Measurements from ENCODE around the gene RALB. TPM values are rescaled to one million over a fixed set of nuclear protein-coding genes. Genes with fewer than 3 reads are reported as not detected.
A peak's percentile ranks its signal among the peaks of the same experiment; 100 is the strongest.

The RALB gene
- total and polyA plus RNA-seq, 2 donors (not counting 1 experiment from before 2014, with no cell fraction given): 58.3 to 73.9 TPM

- H3K27me3 ChIP-seq (ENCODE audit: control insufficient read depth, insufficient read depth, low read length): no peaks in the 10 kb centered on the region
- no peak overlapping the region for H3K4me3 ChIP-seq (replicated peaks in 1 of 4; ENCODE audit: control extremely low read depth in 1 of 4, insufficient read depth in 1 of 4, low read depth in 3 of 4, low read length in 4 of 4)
- H4K20me1 ChIP-seq (ENCODE audit: control insufficient read depth, extremely low read depth, insufficient read depth, low read length): no peaks in the 10 kb centered on the region
- H3K36me3 ChIP-seq (ENCODE audit: control insufficient read depth, insufficient read depth, low read length): peaks cover 14% of the 10 kb centered on the region
- H3K27ac ChIP-seq (ENCODE audit: insufficient read depth, low read length): no peak overlapping the region
- no peak overlapping the region for H3K9ac ChIP-seq (ENCODE audit: insufficient read depth, low read length)
- DNase-seq (ENCODE audit: low read depth in 2 of 2): peak in 1 of 2 donors; percentile 51
- H2AFZ ChIP-seq (ENCODE audit: low read length): no peak overlapping the region
- no peak for TF ChIP-seq CTCF (conservative IDR thresholded peaks at IDR 0.05 in 1 of 2, IDR thresholded peaks at IDR 0.05 in 1 of 2; ENCODE audit: low read depth in 1 of 2, low read length in 2 of 2)
- no peak for TF ChIP-seq EZH2 (IDR thresholded peaks at IDR 0.05; ENCODE audit: low read length, missing control alignments)
- H3K9me3 ChIP-seq (ENCODE audit: control insufficient read depth, insufficient read depth, low read depth, low read length): no peaks in the 10 kb centered on the region
- H3K4me1 ChIP-seq (ENCODE audit: control insufficient read depth, extremely low read depth, insufficient read depth, low read length): peaks cover 2% of the 10 kb centered on the region
- H3K4me2 ChIP-seq (ENCODE audit: extremely low read depth, insufficient read depth, low read length): no peak overlapping the region
- H3K79me2 ChIP-seq (ENCODE audit: control insufficient read depth, insufficient read depth, low read length): no peaks in the 10 kb centered on the region
Observed at GRCh38 chr2:120299561-120299960, 46.9 kb downstream of the RALB start.

- Histone ChIP-seq H4K20me1 (ENCODE audit: control insufficient read depth, extremely low read depth, insufficient read depth, low read length) (no peaks in the 10 kb centered on the region), H3K4me2 (ENCODE audit: extremely low read depth, insufficient read depth, low read length) (no peak overlapping the region), H3K9me3 (ENCODE audit: control insufficient read depth, insufficient read depth, low read depth, low read length) (no peaks in the 10 kb centered on the region), H3K9ac (ENCODE audit: insufficient read depth, low read length) (no peak overlapping the region), H3K27me3 (ENCODE audit: control insufficient read depth, insufficient read depth, low read length) (no peaks in the 10 kb centered on the region), H3K4me3 (replicated peaks in 1 of 4; ENCODE audit: control extremely low read depth in 1 of 4, insufficient read depth in 1 of 4, low read depth in 3 of 4, low read length in 4 of 4) (no peak overlapping the region), H3K4me1 (ENCODE audit: control insufficient read depth, extremely low read depth, insufficient read depth, low read length) (peaks cover 2% of the 10 kb centered on the region), H2AFZ (ENCODE audit: low read length) (no peak overlapping the region), H3K79me2 (ENCODE audit: control insufficient read depth, insufficient read depth, low read length) (no peaks in the 10 kb centered on the region), H3K36me3 (ENCODE audit: control insufficient read depth, insufficient read depth, low read length) (peaks cover 14% of the 10 kb centered on the region), H3K27ac (ENCODE audit: insufficient read depth, low read length) (no peak overlapping the region)
- TF ChIP-seq CTCF (conservative IDR thresholded peaks at IDR 0.05 in 1 of 2, IDR thresholded peaks at IDR 0.05 in 1 of 2; ENCODE audit: low read depth in 1 of 2, low read length in 2 of 2): no peak
- no peak for DNase-seq (ENCODE audit: low read depth in 2 of 2)
Observed at GRCh38 chr2:120300385-120300784, 47.7 kb downstream of the RALB start.

GRCh38 chr2:120301284-120301683, 48.6 kb downstream of the RALB start:
- no peak for TF ChIP-seq EZH2 (IDR thresholded peaks at IDR 0.05; ENCODE audit: low read length, missing control alignments)
- Histone ChIP-seq H3K4me3 (replicated peaks in 1 of 4; ENCODE audit: control extremely low read depth in 1 of 4, insufficient read depth in 1 of 4, low read depth in 3 of 4, low read length in 4 of 4) (no peak overlapping the region), H2AFZ (ENCODE audit: low read length) (no peak overlapping the region), H3K27me3 (ENCODE audit: control insufficient read depth, insufficient read depth, low read length) (no peaks in the 10 kb centered on the region), H3K27ac (ENCODE audit: insufficient read depth, low read length) (no peak overlapping the region), H3K79me2 (ENCODE audit: control insufficient read depth, insufficient read depth, low read length) (no peaks in the 10 kb centered on the region), H3K9ac (ENCODE audit: insufficient read depth, low read length) (no peak overlapping the region), H3K4me2 (ENCODE audit: extremely low read depth, insufficient read depth, low read length) (no peak overlapping the region), H3K4me1 (ENCODE audit: control insufficient read depth, extremely low read depth, insufficient read depth, low read length) (peaks cover 2% of the 10 kb centered on the region), H4K20me1 (ENCODE audit: control insufficient read depth, extremely low read depth, insufficient read depth, low read length) (no peaks in the 10 kb centered on the region), H3K36me3 (ENCODE audit: control insufficient read depth, insufficient read depth, low read length) (peaks cover 14% of the 10 kb centered on the region), H3K9me3 (ENCODE audit: control insufficient read depth, insufficient read depth, low read depth, low read length) (no peaks in the 10 kb centered on the region)
- no peak for DNase-seq (ENCODE audit: low read depth in 2 of 2)
